Stimulated activated CD8-positive, alpha-beta memory T cell treated with anti-CD3 and anti-CD28 coated beads, Interleukin-12 subunit alpha, Interleukin-12 subunit beta, amount 100 ng/mL, for 4 hours (primary cell): ENCODE data around the gene GRID1.

Experiments
- DNase-seq: peaks from one replicate; pipeline ENCODE4 v3.0.0-alpha.2; 2020; ENCODE audit warnings: low read depth

Gene GRID1

DNA sequence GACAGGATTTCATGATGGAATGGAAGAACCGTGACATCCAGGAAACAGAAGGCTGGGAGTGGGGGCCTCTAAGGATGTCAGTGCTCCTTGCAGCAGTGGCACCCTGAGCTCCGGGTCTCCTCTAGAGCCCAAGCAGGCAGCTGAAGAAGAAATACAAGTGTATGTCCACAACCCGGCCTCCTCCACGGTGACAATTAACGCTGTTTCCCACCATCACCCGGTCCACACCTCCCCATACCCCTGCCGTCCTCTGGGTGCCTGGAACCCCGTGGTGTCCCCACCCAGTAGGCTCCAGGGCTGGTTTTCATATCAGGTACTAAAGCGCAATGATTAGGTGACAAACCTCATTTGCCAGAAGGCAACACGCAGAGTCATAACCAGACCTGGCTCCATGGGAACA lies 30.3 kb downstream of the GRID1 start:
- no peak for DNase-seq

- no peak for DNase-seq
These were observed 30.8 kb downstream of the GRID1 start for GRCh38 chr10:86335831-86336230.

GRCh38 chr10:86335257-86335656 lies 31.3 kb downstream of the GRID1 start:
- no peak for DNase-seq

DNA sequence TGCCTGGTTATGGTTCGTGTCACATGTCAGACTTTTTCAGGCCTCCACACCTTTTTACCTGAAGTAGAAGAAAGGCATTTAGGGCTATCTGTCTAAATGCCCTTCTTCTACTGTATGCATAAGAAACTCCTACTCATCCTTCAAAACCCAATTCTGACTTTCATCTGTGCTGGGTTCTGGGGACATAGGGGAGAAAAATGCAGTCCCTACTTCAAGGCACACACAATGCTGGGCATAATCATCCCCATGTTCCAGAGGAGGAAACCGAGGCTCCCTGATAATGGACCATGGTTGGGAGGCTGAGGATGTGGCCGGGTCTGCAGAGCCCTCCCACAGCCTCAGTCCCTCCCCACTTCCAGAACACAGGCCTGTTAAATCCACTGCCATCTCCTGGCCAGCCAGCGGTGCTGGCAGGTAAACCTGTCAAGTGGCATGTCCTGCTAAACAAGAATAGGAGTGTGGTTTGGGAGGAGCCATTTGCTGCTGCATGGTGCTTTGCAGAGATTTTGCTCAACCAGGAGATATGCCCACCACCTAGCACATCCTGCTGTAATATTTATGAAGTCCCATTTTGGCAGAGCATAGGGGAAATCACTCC lies 32.0 kb downstream of the GRID1 start:
- DNase-seq, result no peak

- no peak for DNase-seq
These were observed 32.6 kb downstream of the GRID1 start for GRCh38 chr10:86333826-86334487.

- DNase-seq, result no peak
These were observed 34.7 kb downstream of the GRID1 start for GRCh38 chr10:86331861-86332260.

GRCh38 chr10:86330778-86331763 lies 35.5 kb downstream of the GRID1 start:
- no peak for DNase-seq

DNA sequence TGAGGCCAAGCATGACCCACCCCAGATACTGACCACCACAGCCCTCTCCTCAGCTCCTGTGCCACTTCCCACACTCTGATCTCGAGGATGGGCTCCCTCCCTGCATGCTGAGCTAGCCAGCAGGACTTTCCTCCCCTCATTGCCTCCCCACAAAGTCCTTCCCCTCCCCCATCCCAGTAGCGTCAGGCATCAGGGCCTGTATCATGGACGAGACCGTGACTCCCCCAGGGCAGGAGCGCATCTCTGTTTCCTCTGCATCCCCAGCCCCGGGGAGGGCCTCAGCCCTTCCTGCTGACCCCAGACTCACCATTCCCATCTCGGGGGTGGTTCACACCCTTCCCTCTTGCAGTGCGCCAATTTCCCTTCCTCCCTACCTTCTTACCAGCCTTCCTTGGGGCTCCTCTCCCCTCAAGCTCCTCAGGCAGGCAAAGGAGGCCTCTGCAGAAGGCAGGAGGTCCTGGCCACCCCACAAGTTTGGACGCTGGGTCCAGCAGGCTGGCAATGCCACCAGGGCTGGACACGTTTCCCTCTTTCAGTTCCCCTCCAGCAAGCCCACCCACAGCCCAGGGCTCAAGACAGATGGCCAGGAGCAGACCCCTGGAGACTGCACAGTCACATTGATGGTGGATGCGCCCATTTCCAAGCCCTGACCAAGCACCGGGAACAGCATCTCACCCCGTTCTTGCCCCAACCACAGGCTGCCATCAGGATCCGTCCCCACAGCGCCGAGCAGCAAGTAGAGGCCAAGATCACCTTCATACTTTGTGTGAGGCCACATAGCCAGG lies 36.5 kb downstream of the GRID1 start:
- no peak for DNase-seq

DNA sequence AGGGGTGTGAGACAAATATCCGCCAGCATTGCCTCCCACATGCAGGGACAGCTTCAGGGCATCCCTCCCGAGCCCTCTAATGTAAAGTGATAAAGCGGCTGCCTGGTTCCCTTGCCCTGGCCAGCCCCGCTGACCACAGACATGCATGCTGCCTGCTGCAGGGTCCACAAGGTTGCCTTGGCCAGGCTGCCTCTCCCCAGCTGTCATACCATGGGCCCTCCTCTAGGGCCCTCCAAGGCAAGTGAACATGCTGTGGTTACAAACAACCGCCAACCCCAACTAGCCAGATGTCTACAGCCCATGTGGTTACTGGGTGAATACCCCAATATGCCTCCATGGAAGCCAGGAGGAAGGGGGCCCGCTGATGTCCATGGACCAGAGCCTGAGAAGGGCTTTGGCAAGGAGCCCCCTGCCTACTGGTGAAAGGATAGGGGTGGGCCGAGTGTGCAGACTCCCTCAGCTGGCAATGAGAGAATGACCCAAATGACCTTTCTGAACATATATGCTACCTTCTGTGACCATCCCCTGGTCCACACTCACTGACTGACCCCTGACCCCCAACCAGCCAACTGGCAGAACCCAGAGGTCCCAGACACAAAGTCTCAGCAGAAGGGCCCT lies 37.4 kb downstream of the GRID1 start:
- DNase-seq, result no peak

DNA sequence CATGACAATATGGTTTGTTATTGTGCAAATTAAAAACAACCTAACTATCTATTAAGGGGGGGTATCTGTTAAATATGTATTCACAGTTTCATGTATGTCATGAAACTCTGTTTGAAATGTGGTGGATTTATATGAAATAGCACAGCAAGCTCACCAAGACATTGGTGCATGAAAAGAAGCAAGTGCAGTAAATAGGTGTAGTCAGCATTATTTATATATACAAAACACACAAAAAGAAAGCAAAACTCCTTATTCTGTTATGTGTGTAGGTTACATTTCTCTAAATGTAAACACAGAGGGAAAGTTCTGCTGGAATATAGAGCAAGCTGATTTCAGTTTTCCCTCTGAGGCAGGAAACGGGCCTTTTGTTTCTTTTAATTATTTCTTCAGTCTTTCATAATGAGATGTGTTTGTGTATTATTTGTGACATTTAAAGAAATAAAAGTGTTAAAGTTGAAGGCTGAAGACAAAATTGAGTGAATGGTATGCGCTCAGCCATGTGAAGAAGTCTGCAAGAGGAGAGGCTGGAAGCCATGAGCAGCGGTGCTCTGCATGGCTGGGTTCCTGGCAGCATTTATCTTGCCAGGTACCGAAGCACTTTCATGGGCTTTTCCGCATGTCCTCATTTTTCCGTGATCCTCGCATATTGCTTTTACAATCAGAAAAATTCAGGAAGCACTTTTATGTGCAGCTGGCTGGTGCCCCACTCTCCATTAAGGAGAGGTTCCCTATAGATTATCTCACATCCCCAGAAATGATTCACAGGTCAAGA lies 38.5 kb downstream of the GRID1 start:
- no peak for DNase-seq

- DNase-seq, result no peak
These were observed 41.4 kb downstream of the GRID1 start for GRCh38 chr10:86325158-86325557.

DNA sequence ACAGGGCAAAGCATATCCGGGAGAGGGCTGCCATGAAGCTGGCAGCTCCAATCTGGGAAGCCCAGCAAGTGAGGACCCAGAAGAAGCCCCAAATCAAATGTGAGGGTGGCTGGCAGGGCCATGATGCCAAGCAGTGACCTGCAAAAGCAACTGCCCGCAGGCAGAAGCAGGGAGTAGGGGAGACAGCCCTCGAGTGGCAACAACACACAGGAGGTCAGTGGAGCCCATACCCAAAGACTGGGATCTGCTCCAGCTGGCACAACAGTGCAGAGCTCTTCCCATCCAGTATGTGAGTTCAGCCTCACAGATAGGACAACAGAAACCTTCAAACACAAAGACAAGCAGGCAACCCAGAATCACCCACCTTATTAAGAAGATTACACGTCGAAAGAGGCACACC lies 45.0 kb downstream of the GRID1 start:
- no peak for DNase-seq

GRCh38 chr10:86319676-86320075 lies 46.9 kb downstream of the GRID1 start:
- no peak for DNase-seq

GRCh38 chr10:86317949-86318725 lies 48.5 kb downstream of the GRID1 start:
- DNase-seq, result no peak

- DNase-seq, result no peak
These were observed 49.6 kb downstream of the GRID1 start for GRCh38 chr10:86316990-86317389.

GRCh38 chr10:86316274-86316835 lies 50.2 kb downstream of the GRID1 start:
- no peak for DNase-seq

- no peak for DNase-seq
These were observed 51.0 kb downstream of the GRID1 start for GRCh38 chr10:86315549-86315942.

- no peak for DNase-seq
These were observed 51.7 kb downstream of the GRID1 start for GRCh38 chr10:86314616-86315548.

DNA sequence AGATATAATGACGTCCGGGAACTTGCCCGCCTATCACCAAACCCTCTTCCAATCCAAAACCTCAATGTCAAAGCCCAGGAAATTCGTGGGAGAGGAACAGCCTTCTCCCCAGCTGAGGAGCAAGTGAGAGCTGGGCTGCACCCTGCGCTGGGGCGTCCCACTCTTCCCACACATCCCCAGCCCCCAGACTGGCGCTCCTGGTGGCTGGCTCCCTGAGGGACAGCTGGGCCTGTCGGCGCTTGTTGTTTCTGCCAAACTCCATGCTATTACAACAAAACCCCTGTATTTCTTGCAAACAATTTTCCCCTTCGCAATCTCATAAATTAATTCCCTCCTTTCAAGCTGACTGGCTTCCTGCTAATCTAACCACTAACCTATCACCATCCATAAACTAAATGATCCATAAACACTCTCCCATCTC lies 53.0 kb downstream of the GRID1 start:
- no peak for DNase-seq
